HG03354 (cell line): ENCODE data around the gene APBB1.
A peak's percentile ranks its signal among the peaks of the same experiment; 100 is the strongest.

Source experiments
- ATAC-seq: cut with Tn5 transposase; IDR thresholded peaks from one replicate; pipeline ENCODE4 v1.9.1; 2021; ENCODE audit warnings: mild to moderate bottlenecking; ENCODE audit not compliant: unreplicated experiment, poor library complexity, severe bottlenecking

Gene APBB1

GRCh38 chr11:6356503-6357055, 62.3 kb downstream of the APBB1 start:
- no peak for ATAC-seq

- ATAC-seq, result no peak
These were observed 64.0 kb downstream of the APBB1 start for GRCh38 chr11:6354651-6355485.

GRCh38 chr11:6353367-6353987, 65.4 kb downstream of the APBB1 start:
- peak; percentile 89 for ATAC-seq

GRCh38 chr11:6351782-6352382, 67.0 kb downstream of the APBB1 start:
- no peak for ATAC-seq

GRCh38 chr11:6350486-6350885, 68.4 kb downstream of the APBB1 start:
- no peak for ATAC-seq

GRCh38 chr11:6350043-6350442, 68.9 kb downstream of the APBB1 start:
- no peak for ATAC-seq

- ATAC-seq, result no peak
These were observed 73.5 kb downstream of the APBB1 start for GRCh38 chr11:6345366-6345765.
